ENCODE results near the gene RYK. TPM values are rescaled to one million over a fixed set of nuclear protein-coding genes. Genes with fewer than 3 reads are reported as not detected.

Gene RYK
- total RNA-seq, 6 experiments from 2014 or later = 15.9 to 28.5 (median 17.9) TPM

GRCh38 chr3:134145183-134145582 lies 105.5 kb downstream of the RYK start:
- Histone ChIP-seq H3K9me3 (no peaks in the 10 kb centered on the region), H3K36me3 (no peaks in the 10 kb centered on the region), H3K27ac (no peak overlapping the region), H3K4me1 (no peaks in the 10 kb centered on the region), H3K4me3 (no peak overlapping the region), H3K27me3 (no peaks in the 10 kb centered on the region)
- WGBS (ENCODE audit: insufficient coverage, low coverage, low lambda C conversion rate, missing lambda C conversion rate) = 33% methylated on average over 1 of the region's 3 CpGs
- DNase-seq (no peak), ATAC-seq (peak in 1 of 4 donors; percentile 12)
- intact Hi-C loops (cut with DNase I) = no loop called here
- TF ChIP-seq POLR2A (IDR thresholded peaks at IDR 0.05) (no peak), CTCF (IDR thresholded peaks at IDR 0.05) (no peak)

GRCh38 chr3:134144694-134145093 lies 106.0 kb downstream of the RYK start:
- no peak overlapping the region for H3K27ac ChIP-seq
- intact Hi-C loops (cut with DNase I) = no loop called here
- DNase-seq (no peak), ATAC-seq (no peak)
- no peaks in the 10 kb centered on the region for H3K36me3 ChIP-seq
- TF ChIP-seq CTCF (IDR thresholded peaks at IDR 0.05) (no peak), POLR2A (IDR thresholded peaks at IDR 0.05) (no peak)
- no peaks in the 10 kb centered on the region for H3K4me1 ChIP-seq
- 100% methylated on average over 1 of the region's 3 CpGs for WGBS (ENCODE audit: insufficient coverage, low coverage, low lambda C conversion rate, missing lambda C conversion rate)
- no peak overlapping the region for H3K4me3 ChIP-seq
- no peaks in the 10 kb centered on the region for H3K27me3 ChIP-seq
- no peaks in the 10 kb centered on the region for H3K9me3 ChIP-seq

- H3K4me3 ChIP-seq = no peak overlapping the region
- no peak for TF ChIP-seq CTCF (IDR thresholded peaks at IDR 0.05)
- TF ChIP-seq POLR2A (IDR thresholded peaks at IDR 0.05) = no peak
- no peaks in the 10 kb centered on the region for H3K27me3 ChIP-seq
- no peaks in the 10 kb centered on the region for H3K36me3 ChIP-seq
- H3K27ac ChIP-seq = no peak overlapping the region
- WGBS (ENCODE audit: insufficient coverage, low coverage, low lambda C conversion rate, missing lambda C conversion rate) = 80% methylated on average over 6 of the region's 6 CpGs
- no peaks in the 10 kb centered on the region for H3K9me3 ChIP-seq
- intact Hi-C loops (cut with DNase I) = no loop called here
- DNase-seq = no peak
- peak in 1 of 4 donors; percentile 41 for ATAC-seq
- H3K4me1 ChIP-seq = no peaks in the 10 kb centered on the region
These were observed 106.7 kb downstream of the RYK start for GRCh38 chr3:134143828-134144401.

- Histone ChIP-seq H3K4me1 (no peaks in the 10 kb centered on the region), H3K4me3 (no peak overlapping the region), H3K9me3 (no peaks in the 10 kb centered on the region), H3K36me3 (no peaks in the 10 kb centered on the region), H3K27ac (no peak overlapping the region), H3K27me3 (no peaks in the 10 kb centered on the region)
- TF ChIP-seq CTCF (IDR thresholded peaks at IDR 0.05) = no peak
- WGBS (ENCODE audit: insufficient coverage, low coverage, low lambda C conversion rate, missing lambda C conversion rate) = 100% methylated on average over 2 of the region's 3 CpGs
- DNase-seq = no peak
- intact Hi-C loops (cut with DNase I) = no loop called here
- ATAC-seq = no peak
These were observed 114.1 kb downstream of the RYK start for GRCh38 chr3:134136604-134137003.
